GM18907 (cell line): Measurements from ENCODE around the gene DUSP28.
"Not testable (repeated sequence)": the region's sequence is repeated elsewhere in the genome, so short reads cannot be mapped to it uniquely, and the experiment has no call there.

Experiments used
- ATAC-seq: cut with Tn5 transposase; IDR thresholded peaks from one replicate; pipeline ENCODE4 v1.9.1; 2021; ENCODE audit warnings: mild to moderate bottlenecking, moderate library complexity; ENCODE audit not compliant: unreplicated experiment

DUSP28 gene

GRCh38 chr2:240527153-240527750 lies 32.9 kb upstream of the DUSP28 start:
- ATAC-seq = no peak

GRCh38 chr2:240528406-240529040 lies 31.6 kb upstream of the DUSP28 start:
- ATAC-seq = no peak

GRCh38 chr2:240529344-240529999 lies 30.7 kb upstream of the DUSP28 start:
- no peak for ATAC-seq

- no peak for ATAC-seq
Observed at GRCh38 chr2:240530181-240530580, 30.0 kb upstream of the DUSP28 start.

GRCh38 chr2:240531038-240531437 lies 29.1 kb upstream of the DUSP28 start:
- ATAC-seq = no peak

- no peak for ATAC-seq
Observed at GRCh38 chr2:240532031-240532775, 28.0 kb upstream of the DUSP28 start.

- no peak for ATAC-seq
Observed at GRCh38 chr2:240538031-240538780, 22.0 kb upstream of the DUSP28 start.

- not testable (repeated sequence) for ATAC-seq
Observed at GRCh38 chr2:240539101-240539500, 21.1 kb upstream of the DUSP28 start.

GRCh38 chr2:240539906-240540305 lies 20.3 kb upstream of the DUSP28 start:
- ATAC-seq = no peak

GRCh38 chr2:240551288-240551687 lies 8.9 kb upstream of the DUSP28 start:
- no peak for ATAC-seq

- no peak for ATAC-seq
Observed at GRCh38 chr2:240551811-240552210, 8.3 kb upstream of the DUSP28 start.

- no peak for ATAC-seq
Observed at GRCh38 chr2:240553956-240554480, 6.1 kb upstream of the DUSP28 start.

GRCh38 chr2:240554767-240555493 lies 5.2 kb upstream of the DUSP28 start:
- no peak for ATAC-seq

GRCh38 chr2:240555541-240556250 lies 4.5 kb upstream of the DUSP28 start:
- ATAC-seq = no peak

- no peak for ATAC-seq
Observed at GRCh38 chr2:240556553-240557100, 3.5 kb upstream of the DUSP28 start.

- ATAC-seq = no peak
Observed at GRCh38 chr2:240557101-240557751, 2.9 kb upstream of the DUSP28 start.

- no peak for ATAC-seq
Observed at GRCh38 chr2:240557808-240558207, 2.3 kb upstream of the DUSP28 start, which contains the start of gene ANKMY1. ANKMY1 (minus strand) TSS chr2:240557988; CDS start chr2:240557335, 653 bp downstream.

- ATAC-seq = no peak
Observed at GRCh38 chr2:240558236-240558761, 1.9 kb upstream of the DUSP28 start.
